ENCODE measurements around the gene CLDN20.

Gene CLDN20

GRCh38 chr6:155284775-155285174 is 21.0 kb downstream of the CLDN20 start:
- no peak overlapping the region for H3K4me3 ChIP-seq (ENCODE audit: low read depth, low read length)
- ChIA-PET CTCF (interaction anchor here (0.8 to 1.2 kb wide), 2 partner anchors 8 to 17 kb away, joined by 4 read pairs; no protein-coding TSS in a partner anchor), POLR2A (no interaction called here)
- H3K27ac ChIP-seq (ENCODE audit: extremely low read depth, low read depth, low read length), result no peak overlapping the region
- peaks cover 13 to 58% of the 10 kb centered on the region in 2 experiments for H3K36me3 ChIP-seq (ENCODE audit: control insufficient read depth in 2 of 2, insufficient read depth in 1 of 2, low read length in 2 of 2)
- TF ChIP-seq TCF7L2 (IDR thresholded peaks at IDR 0.05; ENCODE audit: borderline replicate concordance, low read depth, low read length), result no peak
- TF ChIP-seq SETDB1 (IDR thresholded peaks at IDR 0.05; ENCODE audit: insufficient read length, low read length), result no peak
- TF ChIP-seq ZNF18 (tag by site-specific recombination; IDR thresholded peaks at IDR 0.05), result no peak
- no peak for TF ChIP-seq SP2 (tag by site-specific recombination; IDR thresholded peaks at IDR 0.05)
- TF ChIP-seq ZBTB21 (tag by site-specific recombination; IDR thresholded peaks at IDR 0.05), result no peak
- TF ChIP-seq SCRT2 (tag by site-specific recombination; IDR thresholded peaks at IDR 0.05), result no peak
- no peak for TF ChIP-seq ZNF660 (tag by site-specific recombination; IDR thresholded peaks at IDR 0.05)
- no peak for TF ChIP-seq ZNF335 (tag by site-specific recombination; conservative IDR thresholded peaks at IDR 0.05)
- TF ChIP-seq ZNF132 (tag by site-specific recombination; IDR thresholded peaks at IDR 0.05; ENCODE audit: borderline replicate concordance), result no peak
- TF ChIP-seq ZNF580 (tag by site-specific recombination; IDR thresholded peaks at IDR 0.05), result no peak
- no peak for TF ChIP-seq ZNF776 (tag by site-specific recombination; IDR thresholded peaks at IDR 0.05; ENCODE audit: borderline replicate concordance)
- TF ChIP-seq ZNF423 (tag by site-specific recombination; IDR thresholded peaks at IDR 0.05), result no peak
- no peak for TF ChIP-seq ZNF514 (tag by site-specific recombination; IDR thresholded peaks at IDR 0.05)
- no peak for TF ChIP-seq ZNF791 (tag by site-specific recombination; IDR thresholded peaks at IDR 0.05)
- H3K9me3 ChIP-seq (ENCODE audit: control insufficient read depth, insufficient read depth, low read depth, low read length), result no peaks in the 10 kb centered on the region
- H3K4me1 ChIP-seq (ENCODE audit: control insufficient read depth, insufficient read depth, low read length), result no peaks in the 10 kb centered on the region

GRCh38 chr6:155287762-155288161 is 23.9 kb downstream of the CLDN20 start:
- no peaks in the 10 kb centered on the region for H3K4me1 ChIP-seq (ENCODE audit: control insufficient read depth, insufficient read depth, low read length)
- H3K27ac ChIP-seq (ENCODE audit: extremely low read depth, low read depth, low read length), result no peak overlapping the region
- H3K4me3 ChIP-seq (ENCODE audit: low read depth, low read length), result no peak overlapping the region
- H3K9me3 ChIP-seq (ENCODE audit: control insufficient read depth, insufficient read depth, low read depth, low read length), result no peaks in the 10 kb centered on the region
- ChIA-PET POLR2A (no interaction called here), CTCF (interaction anchor here (0.6 to 1.6 kb wide), 4 partner anchors 10 to 574 kb away, joined by 3 to 4 read pairs (median 4); no protein-coding TSS in a partner anchor)
- TF ChIP-seq ZNF837 (tag by site-specific recombination; IDR thresholded peaks at IDR 0.05) (no peak), ZNF561 (tag by site-specific recombination; IDR thresholded peaks at IDR 0.05; ENCODE audit: borderline replicate concordance) (no peak), ZNF324 (tag by site-specific recombination; IDR thresholded peaks at IDR 0.05) (no peak), ZFP3 (tag by site-specific recombination; IDR thresholded peaks at IDR 0.05; ENCODE audit: low read depth) (no peak), ZSCAN30 (tag by site-specific recombination; IDR thresholded peaks at IDR 0.05) (no peak), ZNF266 (tag by site-specific recombination; IDR thresholded peaks at IDR 0.05; ENCODE audit: low read depth) (no peak), ZNF518A (tag by site-specific recombination; conservative IDR thresholded peaks at IDR 0.05; ENCODE audit: low read depth) (no peak), ZBTB17 (tag by site-specific recombination; IDR thresholded peaks at IDR 0.05) (no peak), ZBTB44 (tag by site-specific recombination; IDR thresholded peaks at IDR 0.05) (no peak), PRDM1 (tag by site-specific recombination; IDR thresholded peaks at IDR 0.05) (no peak), ZFP41 (tag by site-specific recombination; IDR thresholded peaks at IDR 0.05; ENCODE audit: borderline replicate concordance) (no peak), ZNF184 (tag by site-specific recombination; IDR thresholded peaks at IDR 0.05) (no peak), ZNF830 (tag by site-specific recombination; IDR thresholded peaks at IDR 0.05; ENCODE audit: low read depth) (no peak), FEZF1 (tag by site-specific recombination; IDR thresholded peaks at IDR 0.05) (no peak), SP3 (tag by site-specific recombination; IDR thresholded peaks at IDR 0.05) (no peak), ZNF114 (tag by site-specific recombination; IDR thresholded peaks at IDR 0.05) (no peak)
- H3K36me3 ChIP-seq (ENCODE audit: control insufficient read depth in 2 of 2, insufficient read depth in 1 of 2, low read length in 2 of 2), result peaks cover 9 to 64% of the 10 kb centered on the region in 2 experiments
